HepG2 (cell line): Measurements from ENCODE around the gene FUOM. TPM values are rescaled to one million over a fixed set of nuclear protein-coding genes. Genes with fewer than 3 reads are reported as not detected.

Experiments
- DMAP1 ChIP-seq: IDR thresholded peaks from 2 replicates; pipeline ENCODE4 v1.6.1; 2016
- PAXIP1 ChIP-seq: sonication (generic); formaldehyde crosslinking; conservative IDR thresholded peaks from 2 replicates; pipeline ENCODE4 v1.4.0; 2020; ENCODE audit warnings: mild to moderate bottlenecking, missing genetic modification reagents, moderate library complexity
- POGK ChIP-seq: sonication (generic); formaldehyde crosslinking; conservative IDR thresholded peaks from 2 replicates; pipeline ENCODE4 v1.8.0; 2022; ENCODE audit warnings: mild to moderate bottlenecking, moderate library complexity, missing genetic modification reagents
- POLR2A ChIP-seq, 2 experiments: IDR thresholded peaks; 2 replicates each; pipeline ENCODE4 v1.6.1; 2011; ENCODE audit warnings: low read depth in 2 of 2, low read length in 2 of 2, mild to moderate bottlenecking in 1 of 2, moderate library complexity in 1 of 2; ENCODE audit not compliant: insufficient read depth in 1 of 2
- TRIM24 ChIP-seq: sonication (generic); formaldehyde crosslinking; IDR thresholded peaks from 2 replicates; pipeline ENCODE4 v1.8.0; 2022; ENCODE audit warnings: mild to moderate bottlenecking, missing genetic modification reagents
- ZGPAT ChIP-seq: IDR thresholded peaks from 2 replicates; pipeline ENCODE4 v1.6.1; 2016; ENCODE audit warnings: mild to moderate bottlenecking
- ZNF318 ChIP-seq: sonication (generic); formaldehyde crosslinking; IDR thresholded peaks from 2 replicates; pipeline ENCODE4 v1.4.0; 2020; ENCODE audit warnings: mild to moderate bottlenecking, missing genetic modification reagents
- ZNF704 ChIP-seq: sonication (generic); formaldehyde crosslinking; IDR thresholded peaks from 2 replicates; pipeline ENCODE4 v1.8.1; 2023; ENCODE audit warnings: mild to moderate bottlenecking, inconsistent platforms, moderate library complexity, missing genetic modification reagents, borderline replicate concordance
- polyA plus RNA-seq, 8 experiments: library from polyadenylated mRNA; depleted of rRNA in 3 of 8; stranded (reverse) in 7 of 8; unstranded in 1 of 8; fragments of >200 nt; fragmentation: Illumina TruSeq in 4 of 8; extraction: Trizol in 4 of 8; gene quantifications; 2 replicates each; pipeline versions ENCODE4 v1.2.1 to v1.2.3, GENCODE V29; 2011 to 2016; ENCODE audit warnings: low read depth in 4 of 8, missing spikeins in 1 of 8, mixed read lengths in 1 of 8; ENCODE audit not compliant: insufficient read depth in 1 of 8
- total RNA-seq, 5 experiments: library from RNA; depleted of rRNA; stranded (reverse); fragments of >200 nt; fragmentation: Illumina TruSeq; extraction: Trizol; gene quantifications; 2 replicates each; pipeline ENCODE4 v1.2.3, GENCODE V29; 2016; ENCODE audit warnings: low read depth in 1 of 5

FUOM gene
- total and polyA plus RNA-seq, 2 of the 13 experiments (the other 11 are each of a cell fraction or from before 2014, with no cell fraction given) = 27.5 to 60.4 TPM

- TF ChIP-seq PAXIP1 (0 out of 2 replicates have a peak, but pooled peaks have one; percentile 10), TRIM24 (CRISPR knock-in tag) (no peak), POGK (CRISPR knock-in tag) (0 out of 2 replicates have a peak, but pooled peaks have one; percentile 36), ZNF704 (CRISPR knock-in tag) (no peak), ZNF318 (CRISPR knock-in tag) (no peak), ZGPAT (peak; percentile 62; the same call in 1 of the 2 replicates), DMAP1 (CRISPR knock-in tag) (peak; percentile 64), POLR2A (IDR thresholded peaks at IDR 0.05; ENCODE audit: insufficient read depth in 1 of 2, low read depth in 2 of 2, low read length in 2 of 2) (peak in 1 of 2 experiments; percentile 68; a peak in 2 of 4 replicates)
Observed at GRCh38 chr10:133357285-133358161, at the start of gene FUOM (continued).
